ENCODE data around the gene RHBDF1.

- TF ChIP-seq CTCF (IDR thresholded peaks at IDR 0.05) (no peak), POLR2A (IDR thresholded peaks at IDR 0.05) (no peak)
Measured at GRCh38 chr16:91484-91883, 19.1 kb upstream of the RHBDF1 start.
